Suprapubic skin (tissue), 4 donors: ENCODE results near the gene MAGI1. TPM values are rescaled to one million over a fixed set of nuclear protein-coding genes. Genes with fewer than 3 reads are reported as not detected.

Experiments used
- DNase-seq, 2 donors: peaks; one replicate each; pipeline ENCODE4 v3.0.0-alpha.2; 2019; ENCODE audit warnings: low spot score in 2 of 2
- H3K27ac ChIP-seq: fragments of 200-600 bp; sonication (generic); one replicate; pipeline ENCODE4 v1.5.1; 2019
- H3K27me3 ChIP-seq: fragments of 200-600 bp; sonication (generic); one replicate; pipeline ENCODE4 v1.5.1; 2019
- H3K36me3 ChIP-seq: fragments of 200-600 bp; sonication (generic); one replicate; pipeline ENCODE4 v1.5.1; 2019
- H3K4me1 ChIP-seq: fragments of 200-600 bp; sonication (generic); one replicate; pipeline ENCODE4 v1.5.1; 2019
- H3K4me3 ChIP-seq: fragments of 200-600 bp; sonication (generic); one replicate; pipeline ENCODE4 v1.5.1; 2019; ENCODE audit warnings: mild to moderate bottlenecking
- H3K9me3 ChIP-seq: fragments of 200-600 bp; sonication (generic); one replicate; pipeline ENCODE4 v1.5.1; 2019
- CTCF ChIP-seq, 2 donors: fragments of 200-600 bp in 1 of 2; fragments of 450-650 bp in 1 of 2; sonication (generic) in 1 of 2; IDR thresholded peaks; one replicate each; pipeline ENCODE4 v1.5.1; 2016 to 2019; ENCODE audit warnings: antibody characterized with exemption in 2 of 2, mild to moderate bottlenecking in 1 of 2, moderate library complexity in 1 of 2
- EP300 ChIP-seq: sonication (generic); formaldehyde crosslinking; IDR thresholded peaks from one replicate; pipeline ENCODE4 v1.6.1; 2017; ENCODE audit warnings: antibody characterized with exemption
- POLR2A ChIP-seq, 2 donors: fragments of 450-650 bp; IDR thresholded peaks; one replicate each; pipeline ENCODE4 v1.6.1; 2017; ENCODE audit warnings: antibody characterized with exemption in 2 of 2, mild to moderate bottlenecking in 2 of 2, moderate library complexity in 2 of 2
- POLR2AphosphoS5 ChIP-seq, 3 donors: sonication (generic); formaldehyde crosslinking; IDR thresholded peaks; one replicate each; pipeline ENCODE4 v1.6.1; 2017; ENCODE audit warnings: antibody characterized with exemption in 3 of 3
- WGBS: methylation state at CpG from one replicate; pipeline ENCODE4 v1.1.5; 2018; 5-methylcytosine and 5-hydroxymethylcytosine counted together
- total RNA-seq, 4 donors: library from RNA; depleted of rRNA; stranded (reverse); fragments of >200 nt; gene quantifications; one replicate each; pipeline ENCODE4 v1.1.0, GENCODE V29; 2016

The MAGI1 gene
- total RNA-seq, 4 donors from 2014 or later = 37.9 to 71.5 (median 48.6) TPM

GRCh38 chr3:65558826-65559225 lies 479.9 kb downstream of the MAGI1 start:
- Histone ChIP-seq H3K27me3 (no peaks in the 10 kb centered on the region), H3K36me3 (no peaks in the 10 kb centered on the region), H3K4me3 (no peak overlapping the region), H3K9me3 (no peaks in the 10 kb centered on the region), H3K4me1 (no peaks in the 10 kb centered on the region), H3K27ac (no peak overlapping the region)
- TF ChIP-seq EP300 (no peak), POLR2AphosphoS5 (IDR thresholded peaks at IDR 0.05) (no peak), POLR2A (IDR thresholded peaks at IDR 0.05) (no peak), CTCF (IDR thresholded peaks at IDR 0.05) (no peak)
- DNase-seq = no peak
- 83% methylated on average over 1 of the region's 1 CpG for WGBS

GRCh38 chr3:65557899-65558564 lies 480.7 kb downstream of the MAGI1 start:
- DNase-seq = no peak
- no peak for TF ChIP-seq POLR2A (IDR thresholded peaks at IDR 0.05)
- TF ChIP-seq CTCF (IDR thresholded peaks at IDR 0.05) = no peak
- no peak for TF ChIP-seq EP300
- no peak for TF ChIP-seq POLR2AphosphoS5 (IDR thresholded peaks at IDR 0.05)
- Histone ChIP-seq H3K9me3 (no peaks in the 10 kb centered on the region), H3K4me3 (no peak overlapping the region), H3K27me3 (no peaks in the 10 kb centered on the region), H3K4me1 (no peaks in the 10 kb centered on the region), H3K36me3 (no peaks in the 10 kb centered on the region), H3K27ac (no peak overlapping the region)
- WGBS = 84% methylated on average over 6 of the region's 6 CpGs

- no peaks in the 10 kb centered on the region for H3K4me1 ChIP-seq
- no peak overlapping the region for H3K27ac ChIP-seq
- TF ChIP-seq POLR2AphosphoS5 (IDR thresholded peaks at IDR 0.05) (no peak), EP300 (no peak), POLR2A (IDR thresholded peaks at IDR 0.05) (no peak), CTCF (IDR thresholded peaks at IDR 0.05) (no peak)
- no peaks in the 10 kb centered on the region for H3K36me3 ChIP-seq
- 89% methylated on average over 5 of the region's 5 CpGs for WGBS
- no peak overlapping the region for H3K4me3 ChIP-seq
- H3K27me3 ChIP-seq = no peaks in the 10 kb centered on the region
- no peaks in the 10 kb centered on the region for H3K9me3 ChIP-seq
- DNase-seq = no peak
Measured at GRCh38 chr3:65556934-65557577, 481.7 kb downstream of the MAGI1 start.

GRCh38 chr3:65552434-65552833 lies 486.3 kb downstream of the MAGI1 start:
- Histone ChIP-seq H3K4me3 (no peak overlapping the region), H3K36me3 (no peaks in the 10 kb centered on the region)
- DNase-seq = no peak

More at GRCh38 chr3:65552434-65552833, 486.3 kb downstream of the MAGI1 start:
- Histone ChIP-seq H3K4me1 (peaks cover 14% of the 10 kb centered on the region), H3K27me3 (peaks cover 9% of the 10 kb centered on the region), H3K27ac (no peak overlapping the region), H3K9me3 (no peaks in the 10 kb centered on the region)
- 100% methylated on average over 1 of the region's 1 CpG for WGBS
- no peak for TF ChIP-seq EP300
- no peak for TF ChIP-seq POLR2AphosphoS5 (IDR thresholded peaks at IDR 0.05)
- no peak for TF ChIP-seq CTCF (IDR thresholded peaks at IDR 0.05)
- no peak for TF ChIP-seq POLR2A (IDR thresholded peaks at IDR 0.05)
